Activated CD8-positive, alpha-beta memory T cell treated with anti-CD3 and anti-CD28 coated beads for 24 hours (primary cell): Measurements from ENCODE around the gene S100A11.

Experiments
- DNase-seq: peaks from one replicate; pipeline ENCODE4 v3.0.0-alpha.2; 2020

S100A11 gene

DNA sequence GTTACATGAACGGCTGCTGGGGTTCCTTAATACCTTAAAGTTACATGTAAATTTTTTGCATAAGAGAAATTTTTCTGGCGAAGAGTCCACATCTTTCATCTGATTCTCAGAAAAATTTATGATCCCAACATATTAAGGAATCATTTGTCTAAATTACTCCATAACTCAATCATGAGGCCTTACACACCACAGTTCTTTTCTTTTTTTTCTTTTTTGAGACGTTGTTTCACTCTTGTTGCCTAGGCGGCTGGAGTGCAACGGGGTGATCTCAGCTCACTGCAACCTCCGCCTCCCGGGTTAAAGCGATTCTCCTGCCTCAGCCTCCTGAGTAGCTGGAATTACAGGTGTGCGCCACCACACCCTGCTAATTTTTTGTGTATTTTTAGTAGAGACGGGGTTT is 2.1 kb upstream of the S100A11 start:
- DNase-seq = no peak

DNA sequence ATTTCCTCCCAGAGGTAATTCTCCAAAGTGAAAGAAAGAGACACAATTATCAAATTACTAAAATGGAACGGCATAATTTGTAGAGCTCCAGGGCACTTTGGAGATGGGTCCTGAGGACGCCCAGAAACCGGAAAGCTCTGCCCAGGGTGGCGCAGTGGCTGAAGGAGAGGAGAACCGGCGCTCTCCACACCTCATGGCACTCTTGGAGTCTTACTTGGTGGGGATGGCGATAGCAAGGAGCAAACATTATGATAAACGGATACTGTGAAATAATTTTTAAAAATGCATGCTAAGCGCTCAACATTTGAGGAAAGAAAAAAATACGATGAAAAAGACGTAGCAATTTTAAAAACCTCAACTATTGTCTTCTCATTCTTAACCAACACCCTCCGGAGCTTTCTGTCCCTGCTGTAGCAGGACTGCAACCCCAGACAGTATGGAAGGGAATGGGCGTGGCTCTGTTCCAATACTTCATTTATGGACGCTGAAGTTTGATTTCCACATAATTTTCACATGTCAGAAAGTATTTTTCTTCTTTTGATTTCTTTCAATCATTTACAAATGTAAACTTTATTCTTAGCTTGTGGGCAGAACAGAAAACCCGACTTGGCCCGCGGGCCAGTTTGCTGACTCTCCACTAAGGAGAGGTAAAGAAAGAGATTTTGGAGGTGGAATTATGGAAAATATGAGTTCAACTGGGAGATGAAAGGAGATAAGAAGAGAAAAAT is 1.1 kb downstream of the S100A11 start:
- DNase-seq = no peak

DNA sequence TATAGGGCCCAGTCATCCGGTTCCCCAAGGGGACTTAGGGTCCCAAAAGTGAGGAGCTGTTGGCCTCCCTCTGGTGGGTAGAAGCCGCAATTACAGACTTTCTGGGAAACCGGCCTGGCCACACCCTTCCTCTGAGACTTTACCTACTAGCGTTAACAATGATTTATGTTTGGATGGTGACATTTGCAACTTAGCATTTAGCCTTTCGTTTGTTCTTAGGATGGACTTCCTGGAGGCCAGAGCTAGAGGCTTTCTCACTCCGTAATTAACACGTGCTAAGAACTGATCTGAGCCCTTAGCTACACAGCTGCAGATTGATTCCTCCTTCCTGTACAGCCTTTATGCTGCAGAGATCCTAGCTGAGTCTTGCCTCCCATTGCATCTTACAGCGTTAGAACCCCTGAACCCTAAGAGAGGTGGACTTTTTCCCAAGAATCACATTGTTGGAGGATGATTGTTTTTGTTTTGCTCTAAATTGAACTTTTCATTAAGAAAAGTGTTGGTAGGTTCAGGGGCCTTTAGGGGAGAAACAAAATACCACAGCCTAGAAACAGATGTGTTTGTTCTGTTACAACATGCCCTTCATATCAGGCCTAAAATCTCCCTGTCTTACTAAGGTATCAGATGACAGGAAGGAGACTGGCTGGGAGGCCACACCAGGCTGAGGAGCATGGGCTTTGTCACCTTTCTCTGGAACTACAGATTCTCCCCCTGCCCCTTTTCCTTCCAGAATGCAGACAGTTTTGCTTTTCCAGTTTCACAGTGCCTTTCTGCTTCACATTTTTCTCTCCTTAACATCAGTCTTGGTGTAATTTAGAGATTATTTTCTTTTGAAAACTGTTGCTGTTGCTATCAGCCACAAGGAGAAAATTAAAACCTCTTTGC is 1.9 kb downstream of the S100A11 start:
- peak; percentile 84 for DNase-seq

GRCh38 chr1:152034324-152034653 is 2.5 kb downstream of the S100A11 start:
- no peak for DNase-seq

DNA sequence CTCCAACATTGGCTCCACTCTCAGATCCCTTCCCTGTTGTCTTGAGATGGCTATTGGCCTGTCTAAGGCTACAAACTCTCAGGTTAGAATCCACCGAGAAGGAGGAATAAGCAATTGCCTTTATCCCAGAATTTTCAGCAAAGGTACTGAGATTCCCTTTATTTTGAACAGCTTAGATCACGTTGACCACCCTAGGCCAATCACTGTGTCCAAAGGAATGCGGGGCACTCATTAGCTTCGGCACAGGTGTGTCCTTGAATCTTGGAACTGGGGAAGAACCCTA is 6.9 kb downstream of the S100A11 start:
- DNase-seq = no peak

- DNase-seq = no peak
Observed at GRCh38 chr1:152029144-152029928, 7.5 kb downstream of the S100A11 start.

DNA sequence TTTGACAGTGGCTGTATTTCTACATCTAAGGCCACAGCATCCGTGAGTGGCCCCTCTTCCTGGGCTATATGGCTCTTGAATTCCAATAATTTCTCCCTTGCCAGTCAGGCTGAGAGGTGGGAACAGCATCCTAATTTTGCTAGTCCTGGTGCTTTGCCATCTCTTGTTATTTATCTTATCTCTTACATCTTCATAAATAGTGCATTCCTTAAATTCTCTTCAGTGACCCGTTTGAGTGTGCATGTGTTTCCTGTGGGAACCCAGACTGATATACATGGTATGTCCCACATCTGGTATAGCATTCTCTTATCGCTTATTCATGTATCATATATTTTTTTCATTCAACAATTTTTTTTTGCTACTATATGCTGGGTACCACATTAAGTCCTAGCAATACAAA is 9.9 kb downstream of the S100A11 start:
- DNase-seq = no peak

- no peak for DNase-seq
Observed at GRCh38 chr1:152024223-152024622, 12.6 kb downstream of the S100A11 start.

- no peak for DNase-seq
Observed at GRCh38 chr1:152023221-152023620, 13.6 kb downstream of the S100A11 start.

DNA sequence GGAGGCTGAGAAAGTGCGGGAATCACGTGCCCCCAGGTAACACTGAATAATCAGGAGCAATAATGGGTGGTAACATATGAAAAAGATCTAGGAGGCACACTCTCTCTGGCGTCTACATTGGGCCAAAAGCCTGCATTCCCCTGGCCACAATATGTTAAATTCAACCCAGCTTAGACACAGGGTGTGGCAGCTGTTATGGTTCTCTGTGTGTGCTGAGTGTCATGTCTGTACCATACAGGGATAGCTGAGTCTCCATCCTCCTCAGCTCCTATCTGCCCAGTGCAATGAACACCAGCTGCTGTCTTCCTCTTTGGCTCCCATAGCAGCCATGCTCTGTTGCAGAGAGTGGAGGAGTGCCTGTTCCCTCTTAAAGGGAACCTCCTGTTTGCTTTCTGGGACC is 14.3 kb downstream of the S100A11 start:
- no peak for DNase-seq

DNA sequence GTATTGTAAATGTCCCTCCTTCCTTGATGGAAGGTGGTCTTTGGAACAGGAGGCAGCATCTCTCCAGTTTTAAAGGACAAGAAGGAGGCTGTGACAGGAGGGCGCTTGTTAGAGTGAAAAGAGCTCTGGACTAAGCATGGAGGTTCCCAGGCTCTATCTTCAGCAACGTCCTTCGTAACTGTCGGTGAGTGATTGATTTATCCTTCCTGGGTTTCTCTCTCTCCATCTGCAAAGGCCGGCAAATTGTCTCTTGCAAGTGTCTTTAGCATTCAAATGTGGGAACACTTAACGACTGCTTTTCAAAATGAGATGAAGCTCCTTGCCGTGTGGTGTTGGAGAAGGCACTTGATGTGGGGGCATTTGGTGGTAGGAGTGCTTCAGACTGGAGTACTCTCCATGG is 15.2 kb downstream of the S100A11 start:
- DNase-seq = no peak

DNA sequence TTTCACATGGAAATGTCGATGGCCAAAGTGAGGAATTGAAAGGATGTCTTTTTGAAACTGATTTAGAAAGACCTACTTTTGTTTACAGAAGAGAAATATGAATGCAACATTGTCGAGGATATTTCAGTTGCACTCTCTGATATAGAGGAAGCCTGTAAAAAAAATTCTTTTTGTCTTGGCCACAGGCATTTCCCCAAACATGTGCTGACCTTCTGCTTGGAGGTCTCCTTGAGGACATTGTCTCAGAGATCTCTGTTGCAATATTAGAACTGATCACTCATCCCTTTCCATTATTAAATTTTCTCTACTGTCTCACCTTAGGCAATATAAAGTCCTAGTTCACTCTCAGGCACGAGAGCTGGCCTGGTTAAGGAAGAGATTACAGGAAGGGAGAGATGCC is 16.0 kb downstream of the S100A11 start:
- DNase-seq = no peak

DNA sequence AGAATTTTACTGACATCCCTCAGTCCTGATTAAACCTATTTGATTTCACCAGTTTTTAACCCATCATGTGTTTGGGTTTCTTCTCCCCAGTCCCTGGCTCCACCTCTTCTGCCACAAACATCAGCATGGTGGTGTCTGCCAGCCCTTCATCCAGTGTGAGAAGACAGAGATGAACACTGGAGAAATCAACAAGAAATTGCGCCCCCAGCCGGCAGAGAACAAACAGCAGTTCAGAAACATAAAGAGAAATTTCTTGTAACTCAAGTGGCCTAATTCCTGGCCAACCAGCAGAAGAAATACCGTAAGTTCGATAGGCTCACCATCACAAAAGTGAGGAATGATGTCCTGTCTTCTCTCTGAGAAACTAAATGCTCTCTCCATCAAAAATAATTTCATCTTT is 18.3 kb downstream of the S100A11 start:
- no peak for DNase-seq

GRCh38 chr1:152015766-152016165 is 21.0 kb downstream of the S100A11 start:
- DNase-seq = no peak

DNA sequence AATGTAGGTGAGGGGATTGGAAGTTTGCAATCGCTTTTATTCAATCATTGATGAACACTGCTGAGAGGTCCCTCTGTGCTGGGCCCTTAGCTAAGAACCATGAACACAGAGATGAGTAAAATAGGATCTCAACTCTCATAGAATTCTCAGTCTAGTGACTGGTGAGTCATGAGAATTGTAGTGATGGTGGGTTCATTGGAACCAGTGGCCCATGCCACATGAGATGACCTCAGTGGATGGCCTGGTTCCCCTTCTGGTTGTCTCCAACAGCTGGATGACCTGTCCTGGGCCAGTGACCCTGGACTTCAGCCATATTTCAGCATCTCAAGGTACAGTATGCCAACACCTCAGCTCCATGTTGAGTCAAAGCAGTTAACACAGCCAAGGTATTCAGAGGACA is 21.9 kb downstream of the S100A11 start:
- no peak for DNase-seq

DNA sequence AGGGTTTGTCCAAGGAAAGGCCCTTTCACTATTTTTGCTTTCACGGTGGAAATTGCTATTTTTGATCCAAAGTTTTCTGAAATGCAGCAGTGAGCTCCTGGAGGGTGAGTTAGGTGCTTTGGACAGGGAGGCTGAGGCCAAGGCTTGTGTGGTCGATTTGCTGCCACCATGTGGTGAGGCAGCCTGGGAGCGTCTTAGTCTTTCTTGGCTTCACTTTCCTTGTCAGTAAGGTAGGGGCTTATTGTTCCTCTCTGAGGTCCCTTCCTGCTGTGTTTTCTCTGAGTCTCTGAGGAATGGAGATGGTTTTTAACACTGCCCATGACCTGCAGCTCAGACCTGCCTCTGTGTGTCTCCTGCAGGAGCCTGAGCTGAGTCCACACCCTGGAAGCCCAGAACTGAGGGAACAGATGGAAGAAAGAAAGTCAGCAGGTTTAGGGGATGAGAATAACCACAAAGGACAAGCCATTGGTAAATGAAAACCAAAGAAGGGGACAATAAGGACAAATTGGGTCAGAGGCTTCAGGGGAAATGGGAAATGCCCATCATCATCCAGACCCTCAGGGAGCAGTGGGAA is 23.1 kb downstream of the S100A11 start:
- no peak for DNase-seq

- no peak for DNase-seq
Observed at GRCh38 chr1:152009691-152010090, 27.1 kb downstream of the S100A11 start.

DNA sequence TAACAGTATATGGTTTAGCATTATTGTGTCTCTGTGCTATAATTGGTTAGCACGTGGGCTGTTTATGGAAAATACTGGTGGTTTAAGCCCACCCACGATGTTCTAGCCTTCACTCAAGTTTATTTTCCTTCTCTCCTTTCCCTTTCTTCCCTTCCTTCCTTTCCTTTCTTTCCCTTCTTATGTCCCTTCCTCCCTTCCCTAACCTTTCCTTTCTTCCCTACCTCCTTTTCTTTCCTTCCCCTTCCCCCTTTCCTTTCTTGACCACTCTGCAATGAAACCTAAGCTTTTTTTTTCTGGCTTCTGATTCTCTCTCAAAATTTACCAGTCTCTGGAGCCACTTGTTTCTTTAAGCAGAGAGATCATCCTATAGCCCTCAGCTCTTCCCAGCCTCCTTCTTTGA is 29.8 kb downstream of the S100A11 start:
- no peak for DNase-seq

- no peak for DNase-seq
Observed at GRCh38 chr1:152005360-152005912, 31.4 kb downstream of the S100A11 start.

GRCh38 chr1:152003846-152004442 is 32.9 kb downstream of the S100A11 start:
- no peak for DNase-seq

GRCh38 chr1:152002960-152003359 is 33.8 kb downstream of the S100A11 start:
- DNase-seq = no peak

DNA sequence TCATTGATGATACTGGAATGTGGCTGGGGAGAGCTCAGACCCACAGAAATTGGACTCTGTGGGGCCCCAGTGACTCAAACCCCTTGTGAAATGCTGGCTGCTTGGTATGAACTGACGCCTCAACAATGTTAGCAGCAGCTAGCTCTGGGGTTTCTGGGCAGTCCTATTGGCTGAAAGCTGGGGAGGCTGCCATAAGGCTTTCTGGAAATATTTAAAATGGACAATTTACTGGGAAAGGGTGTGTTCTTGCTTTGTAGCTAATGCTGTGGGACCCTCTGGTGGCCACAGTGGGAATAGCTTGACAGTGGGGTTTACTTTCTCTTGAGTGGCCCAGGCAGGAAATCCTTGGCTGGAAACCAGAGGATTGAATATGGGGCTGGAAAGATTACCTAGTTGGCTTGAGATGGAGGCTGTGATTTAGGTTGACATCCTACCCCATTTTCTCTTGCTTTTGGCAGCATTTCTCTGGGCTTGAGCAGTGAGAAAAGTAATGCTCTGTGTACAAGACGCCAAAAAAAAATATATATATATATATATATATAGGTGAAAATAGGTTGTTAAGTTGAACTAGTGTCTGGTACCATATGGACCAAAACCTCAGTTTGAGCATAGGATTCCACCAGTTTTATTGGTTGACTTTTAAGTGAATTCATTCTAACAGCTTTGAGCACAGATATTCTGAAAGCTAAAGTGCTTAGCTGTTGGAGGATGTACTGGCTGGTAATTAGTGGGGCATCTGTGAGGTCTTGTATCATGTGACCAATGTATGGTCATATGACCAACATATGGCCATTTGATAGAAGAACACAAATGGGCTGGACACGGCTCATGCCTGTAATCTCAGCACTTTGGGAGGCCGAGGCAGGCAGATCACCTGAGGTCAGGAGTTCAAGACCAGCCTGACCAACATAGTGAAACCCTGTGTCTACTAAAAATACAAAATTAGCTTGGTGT is 34.9 kb downstream of the S100A11 start:
- peak; percentile 88 for DNase-seq
